ENCODE data around the gene MIGA1. TPM values are rescaled to one million over a fixed set of nuclear protein-coding genes. Genes with fewer than 3 reads are reported as not detected.

The MIGA1 gene
- total RNA-seq, 1 donor from 2014 or later: 13.0 TPM

DNA sequence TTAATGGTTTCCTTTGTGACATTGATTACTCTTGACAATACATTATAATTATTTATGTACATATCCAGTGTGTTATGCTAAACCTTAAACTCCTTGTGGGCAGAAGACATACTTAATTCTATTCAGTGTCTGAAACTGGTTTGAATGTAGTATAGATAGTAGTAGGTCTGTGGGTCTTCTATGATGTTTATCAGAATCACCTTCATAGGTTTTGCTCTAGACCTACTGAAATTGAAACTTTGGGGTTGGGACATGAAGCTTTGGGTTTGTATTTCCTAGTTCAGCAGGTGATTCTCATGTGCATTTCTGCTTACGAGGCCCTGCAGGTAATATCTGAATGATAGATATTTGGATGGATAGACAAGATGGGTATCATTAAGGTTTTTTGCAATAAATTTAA lies 48.6 kb downstream of the MIGA1 start:
- TF ChIP-seq, protein P1, sequence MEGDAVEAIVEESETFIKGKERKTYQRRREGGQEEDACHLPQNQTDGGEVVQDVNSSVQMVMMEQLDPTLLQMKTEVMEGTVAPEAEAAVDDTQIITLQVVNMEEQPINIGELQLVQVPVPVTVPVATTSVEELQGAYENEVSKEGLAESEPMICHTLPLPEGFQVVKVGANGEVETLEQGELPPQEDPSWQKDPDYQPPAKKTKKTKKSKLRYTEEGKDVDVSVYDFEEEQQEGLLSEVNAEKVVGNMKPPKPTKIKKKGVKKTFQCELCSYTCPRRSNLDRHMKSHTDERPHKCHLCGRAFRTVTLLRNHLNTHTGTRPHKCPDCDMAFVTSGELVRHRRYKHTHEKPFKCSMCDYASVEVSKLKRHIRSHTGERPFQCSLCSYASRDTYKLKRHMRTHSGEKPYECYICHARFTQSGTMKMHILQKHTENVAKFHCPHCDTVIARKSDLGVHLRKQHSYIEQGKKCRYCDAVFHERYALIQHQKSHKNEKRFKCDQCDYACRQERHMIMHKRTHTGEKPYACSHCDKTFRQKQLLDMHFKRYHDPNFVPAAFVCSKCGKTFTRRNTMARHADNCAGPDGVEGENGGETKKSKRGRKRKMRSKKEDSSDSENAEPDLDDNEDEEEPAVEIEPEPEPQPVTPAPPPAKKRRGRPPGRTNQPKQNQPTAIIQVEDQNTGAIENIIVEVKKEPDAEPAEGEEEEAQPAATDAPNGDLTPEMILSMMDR (IDR thresholded peaks at IDR 0.05): no peak
- ATAC-seq (ENCODE audit: low read depth): no peak
- no peak for DNase-seq
- intact Hi-C loops (cut with micrococcal nuclease): no loop called here
- H3K9me3 Mint-ChIP-seq: no peaks in the 10 kb centered on the region
- H3K27ac Mint-ChIP-seq: no peak overlapping the region
- peaks cover 44% of the 10 kb centered on the region for H3K36me3 Mint-ChIP-seq (ENCODE audit: low read depth)
- CTCF ChIA-PET: no interaction called here
- no peaks in the 10 kb centered on the region for H3K27me3 Mint-ChIP-seq
- peaks cover 5% of the 10 kb centered on the region for H3K4me1 Mint-ChIP-seq
- no peak overlapping the region for H3K4me3 Mint-ChIP-seq
- POLR2A ChIA-PET: no interaction called here

DNA sequence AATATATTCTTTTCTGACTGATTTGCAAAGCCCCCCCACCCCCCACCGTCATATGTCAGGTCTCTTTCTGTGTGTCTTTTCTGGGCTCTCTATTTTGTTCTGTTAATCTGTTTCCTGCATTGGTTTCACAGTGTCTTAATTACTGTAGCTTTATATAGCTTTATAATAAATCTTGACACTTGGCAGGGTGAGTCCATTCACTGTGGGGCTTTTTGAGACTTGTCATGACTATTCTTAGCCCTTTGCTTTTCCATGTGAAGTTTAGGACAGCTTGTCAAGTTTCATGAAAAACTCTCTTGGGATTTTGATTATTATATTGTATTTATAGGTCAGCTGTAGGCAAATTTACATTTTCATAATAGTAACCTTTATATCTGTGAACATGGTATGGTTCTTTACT lies 50.4 kb downstream of the MIGA1 start:
- intact Hi-C loops (cut with micrococcal nuclease): no loop called here
- no peak for DNase-seq
- Mint-ChIP-seq H3K27me3 (no peaks in the 10 kb centered on the region), H3K4me3 (no peak overlapping the region), H3K36me3 (ENCODE audit: low read depth) (peaks cover 48% of the 10 kb centered on the region), H3K4me1 (peaks cover 5% of the 10 kb centered on the region), H3K27ac (no peak overlapping the region), H3K9me3 (no peaks in the 10 kb centered on the region)
- TF ChIP-seq, protein P1 (IDR thresholded peaks at IDR 0.05): no peak
- no peak for ATAC-seq (ENCODE audit: low read depth)
- ChIA-PET CTCF (no interaction called here), POLR2A (no interaction called here)

DNA sequence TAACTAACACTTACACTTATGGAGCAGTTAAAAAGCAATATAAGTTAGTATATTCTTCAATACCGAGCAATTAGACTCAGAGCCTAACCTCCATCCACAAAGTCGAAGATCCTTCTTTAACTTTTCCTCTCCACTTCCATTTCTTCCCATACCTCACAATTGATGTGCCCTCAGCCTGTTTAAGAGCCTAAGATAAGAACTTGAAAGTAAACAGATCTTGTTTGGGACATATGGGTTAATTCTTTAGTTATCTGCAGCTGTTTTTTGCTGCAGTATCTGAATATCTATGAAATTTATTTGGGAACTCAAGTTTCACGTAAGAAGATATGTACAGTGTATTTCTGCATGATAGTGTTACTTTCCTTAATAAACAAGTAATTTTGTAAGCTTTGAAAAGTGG lies 51.5 kb downstream of the MIGA1 start:
- POLR2A ChIA-PET: no interaction called here
- no peaks in the 10 kb centered on the region for H3K4me1 Mint-ChIP-seq
- H3K27ac Mint-ChIP-seq: no peak overlapping the region
- CTCF ChIA-PET: no interaction called here
- intact Hi-C loops (cut with micrococcal nuclease): no loop called here
- H3K9me3 Mint-ChIP-seq: no peaks in the 10 kb centered on the region
- H3K36me3 Mint-ChIP-seq (ENCODE audit: low read depth): peaks cover 45% of the 10 kb centered on the region
- H3K4me3 Mint-ChIP-seq: no peak overlapping the region
- DNase-seq: no peak
- TF ChIP-seq, protein P1 (IDR thresholded peaks at IDR 0.05): no peak
- no peaks in the 10 kb centered on the region for H3K27me3 Mint-ChIP-seq
- ATAC-seq (ENCODE audit: low read depth): no peak

DNA sequence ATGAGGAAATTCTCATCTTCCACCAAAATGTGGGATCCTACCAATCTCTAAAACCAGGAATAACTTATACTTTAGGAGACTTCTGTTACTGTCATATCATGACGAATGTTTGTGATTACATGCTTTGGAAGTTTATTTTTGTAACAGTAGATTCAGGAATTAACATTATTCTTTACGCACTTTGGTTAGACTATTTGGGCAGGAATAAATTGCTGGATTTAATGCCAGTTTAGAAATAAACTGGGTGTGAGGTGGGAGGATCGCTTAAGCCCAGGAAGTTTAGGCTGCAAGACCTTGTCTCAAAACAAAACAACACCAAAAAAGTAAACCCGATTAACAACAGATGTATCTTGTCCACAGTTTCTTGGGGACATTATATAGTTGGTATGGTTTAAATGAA lies 52.1 kb downstream of the MIGA1 start:
- ChIA-PET CTCF (no interaction called here), POLR2A (no interaction called here)
- Mint-ChIP-seq H3K4me1 (no peaks in the 10 kb centered on the region), H3K4me3 (no peak overlapping the region), H3K27ac (no peak overlapping the region), H3K9me3 (no peaks in the 10 kb centered on the region), H3K36me3 (ENCODE audit: low read depth) (peaks cover 48% of the 10 kb centered on the region), H3K27me3 (no peaks in the 10 kb centered on the region)
- DNase-seq (no peak), ATAC-seq (ENCODE audit: low read depth) (no peak)
- TF ChIP-seq, protein P1 (IDR thresholded peaks at IDR 0.05): no peak
- intact Hi-C loops (cut with micrococcal nuclease): no loop called here

DNA sequence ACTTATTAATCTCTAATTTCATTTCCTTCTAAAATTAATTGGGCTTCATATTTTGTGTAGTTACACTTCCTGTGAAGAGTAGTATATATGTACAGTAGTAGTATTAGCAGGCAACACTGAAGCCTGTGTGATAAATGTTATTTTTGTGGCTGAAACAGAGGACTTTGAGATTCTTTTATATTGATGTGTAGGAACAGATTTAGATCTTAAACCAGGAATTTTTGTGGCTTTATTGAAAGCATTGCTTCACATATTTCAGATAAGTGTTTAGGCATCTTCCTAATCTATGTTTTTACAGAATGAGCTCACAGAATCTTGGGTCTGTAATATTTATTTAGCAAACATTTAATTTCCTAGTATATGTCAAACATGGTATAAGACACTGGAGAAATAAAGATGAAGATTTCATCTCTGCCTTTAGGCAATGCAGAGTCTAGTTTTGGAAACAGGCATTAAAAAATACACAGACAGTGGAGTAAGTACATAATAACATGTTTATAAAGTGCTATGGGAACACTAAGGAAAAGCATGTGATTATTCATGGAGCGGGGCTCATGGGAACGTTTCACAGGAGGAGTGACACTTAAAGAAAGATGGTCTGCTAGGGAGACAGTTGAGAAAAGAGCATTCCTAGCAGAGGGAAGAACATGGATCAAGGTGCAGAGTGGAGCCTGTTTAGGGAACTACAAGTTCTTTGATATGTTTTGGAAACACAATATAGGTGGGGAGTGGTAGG lies 52.7 kb downstream of the MIGA1 start:
- TF ChIP-seq, protein P1 (IDR thresholded peaks at IDR 0.05): no peak

More for the DNA sequence above, 52.7 kb downstream of the MIGA1 start:
- no peaks in the 10 kb centered on the region for H3K27me3 Mint-ChIP-seq
- H3K4me1 Mint-ChIP-seq: no peaks in the 10 kb centered on the region
- H3K4me3 Mint-ChIP-seq: no peak overlapping the region
- H3K9me3 Mint-ChIP-seq: no peaks in the 10 kb centered on the region
- intact Hi-C loops (cut with micrococcal nuclease): no loop called here
- H3K27ac Mint-ChIP-seq: no peak overlapping the region
- no peak for DNase-seq
- peaks cover 46% of the 10 kb centered on the region for H3K36me3 Mint-ChIP-seq (ENCODE audit: low read depth)
- ChIA-PET POLR2A (no interaction called here), CTCF (no interaction called here)
- ATAC-seq (ENCODE audit: low read depth): no peak

Data from activated B cell treated with CpG ODN at 0.5 μM for 24 hours (primary cell).